Activated T-cell treated with anti-CD3 and anti-CD28 coated beads, Interleukin-2, amount 50 U/mL, for 72 hours (primary cell): Measurements from ENCODE around the gene FOXN3. TPM values are rescaled to one million over a fixed set of nuclear protein-coding genes. Genes with fewer than 3 reads are reported as not detected.
"Not testable (repeated sequence)": the region's sequence is repeated elsewhere in the genome, so short reads cannot be mapped to it uniquely, and the experiment has no call there.

Source experiments
- ATAC-seq, 2 donors: fragments of 150-1000 bp; cut with Tn5 transposase; replicated peaks in 1 of 2; 2 replicates each; pipeline ENCODE4 v1.10.0; 2021; ENCODE audit warnings: moderate library complexity in 2 of 2, mild to moderate bottlenecking in 1 of 2
- DNase-seq, 2 donors: peaks; one replicate each; pipeline ENCODE4 v3.0.0; 2021 to 2022; ENCODE audit warnings: mixed read lengths in 1 of 2
- H3K27ac Mint-ChIP-seq: one replicate; pipeline ENCODE4 v1.8.0; 2022; ENCODE audit warnings: mild to moderate bottlenecking, moderate library complexity, mixed read lengths
- H3K27me3 Mint-ChIP-seq: one replicate; pipeline ENCODE4 v1.8.0; 2022; ENCODE audit warnings: low read depth, mixed read lengths
- H3K36me3 Mint-ChIP-seq, 2 donors: one replicate each; pipeline ENCODE4 v1.8.0; 2022; ENCODE audit warnings: mixed read lengths in 2 of 2, mild to moderate bottlenecking in 1 of 2; ENCODE audit not compliant: insufficient read depth in 2 of 2
- H3K4me1 Mint-ChIP-seq: one replicate; pipeline ENCODE4 v1.8.0; 2022; ENCODE audit warnings: low read depth, mixed read lengths
- H3K4me3 Mint-ChIP-seq, 2 donors: one replicate each; pipeline ENCODE4 v1.8.0; 2022; ENCODE audit warnings: mild to moderate bottlenecking in 2 of 2, mixed read lengths in 2 of 2, moderate library complexity in 2 of 2
- H3K9me3 Mint-ChIP-seq, 2 donors: one replicate each; pipeline ENCODE4 v1.8.0; 2022; ENCODE audit warnings: mixed read lengths in 2 of 2
- total RNA-seq, 2 donors: library from RNA; stranded (reverse); gene quantifications; one replicate each; pipeline ENCODE4 v1.2.3, GENCODE V29; 2022

The FOXN3 gene
- total RNA-seq, 2 donors from 2014 or later: 154 to 157 TPM

DNA sequence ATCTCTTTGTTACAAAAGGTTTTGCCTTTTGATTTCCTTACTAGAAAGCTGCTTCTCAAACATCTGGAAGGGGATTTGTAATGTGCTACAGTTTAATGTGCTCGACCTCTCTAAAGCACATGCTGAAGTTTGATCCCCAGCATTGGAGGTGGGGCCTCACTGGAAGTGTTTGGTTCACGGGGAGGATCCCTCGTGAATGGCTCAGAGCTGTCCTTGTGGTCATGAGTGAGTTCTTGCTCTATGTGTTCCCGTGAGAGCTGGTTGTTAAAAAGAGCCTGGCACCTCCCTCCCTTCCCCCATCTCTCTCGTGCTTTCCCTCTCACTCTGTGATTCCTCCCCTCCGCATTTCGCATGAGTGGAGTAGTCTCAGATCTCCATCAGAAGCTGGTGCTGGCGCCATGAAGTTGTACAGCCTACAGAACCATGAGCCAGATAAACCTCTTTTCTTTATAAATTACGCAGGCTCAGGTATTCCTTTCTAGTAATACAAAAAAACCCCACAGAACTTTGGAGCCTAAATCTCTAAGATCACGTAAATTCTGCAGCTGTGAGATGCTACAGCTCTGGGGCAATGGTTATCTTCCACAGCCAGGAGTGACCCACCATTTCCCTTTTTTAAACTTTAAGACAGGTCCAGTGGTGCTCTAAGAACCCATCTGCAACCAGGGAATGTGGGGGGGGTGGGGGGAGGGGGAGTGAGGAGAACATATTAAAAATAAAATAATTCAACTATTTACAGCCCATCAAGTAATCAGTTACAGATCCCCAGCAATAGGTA is 214.4 kb downstream of the FOXN3 start:
- Mint-ChIP-seq H3K4me3 (no peak overlapping the region), H3K27me3 (no peaks in the 10 kb centered on the region), H3K27ac (no peak overlapping the region), H3K9me3 (no peaks in the 10 kb centered on the region), H3K4me1 (peaks cover 47% of the 10 kb centered on the region), H3K36me3 (peaks cover 0 to 13% of the 10 kb centered on the region in 2 donors)
- ATAC-seq (no peak), DNase-seq (no peak)

DNA sequence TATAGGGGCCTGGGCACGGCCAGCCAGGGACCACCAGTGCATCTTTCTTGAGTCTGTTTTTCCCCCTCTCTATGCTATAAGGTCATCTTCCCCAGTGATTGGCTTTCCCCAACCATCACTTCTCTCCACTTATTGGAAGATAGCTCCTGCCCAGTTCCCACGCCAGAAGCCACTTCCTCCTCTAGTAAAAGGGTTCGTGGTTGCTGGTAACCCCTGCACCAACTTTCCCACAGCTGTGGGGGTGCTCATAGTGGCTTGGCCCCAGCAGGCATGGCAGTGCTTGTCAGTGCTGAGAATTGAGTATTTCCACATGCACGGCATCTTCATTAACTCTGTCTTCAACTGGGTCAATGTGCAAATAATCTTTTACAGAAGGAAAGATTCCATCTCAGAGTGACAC is 215.4 kb downstream of the FOXN3 start:
- Mint-ChIP-seq H3K9me3 (no peaks in the 10 kb centered on the region), H3K4me3 (no peak overlapping the region), H3K4me1 (peaks cover 53% of the 10 kb centered on the region), H3K36me3 (peaks cover 0 to 22% of the 10 kb centered on the region in 2 donors), H3K27ac (no peak overlapping the region), H3K27me3 (no peaks in the 10 kb centered on the region)
- ATAC-seq (no peak), DNase-seq (no peak)

GRCh38 chr14:89199357-89199756 is 217.7 kb downstream of the FOXN3 start:
- not testable (repeated sequence) for H3K27me3 Mint-ChIP-seq, H3K4me3 Mint-ChIP-seq, H3K9me3 Mint-ChIP-seq, DNase-seq
- Mint-ChIP-seq H3K27ac (peak overlapping the region; percentile 26), H3K36me3 (peaks cover 0 to 14% of the 10 kb centered on the region in 2 donors), H3K4me1 (peaks cover 54% of the 10 kb centered on the region)
- peak in 1 of 2 donors; percentile 27 for ATAC-seq

- no peak overlapping the region for H3K4me3 Mint-ChIP-seq
Observed at GRCh38 chr14:89198544-89199329, 218.3 kb downstream of the FOXN3 start.

DNA sequence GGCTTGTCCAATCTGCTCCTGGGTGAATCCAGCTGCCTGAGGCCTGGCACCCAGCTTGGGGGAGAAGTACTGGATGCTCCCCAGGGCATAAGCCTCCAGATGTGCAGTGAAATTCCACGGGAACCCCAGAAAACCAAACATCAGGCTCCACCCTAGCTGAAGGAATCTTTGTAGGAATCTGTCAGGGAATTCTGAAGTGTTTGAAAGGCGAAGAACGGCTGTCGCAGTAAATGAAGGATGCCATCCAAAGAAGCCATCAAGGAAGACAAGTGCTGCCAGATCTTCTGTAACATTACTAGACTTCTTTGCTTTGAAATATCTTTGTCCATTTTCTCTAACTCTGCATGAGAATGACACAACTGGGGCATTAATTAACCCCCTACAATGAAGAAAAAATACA is 219.4 kb downstream of the FOXN3 start:
- Mint-ChIP-seq H3K36me3 (peaks cover 0 to 14% of the 10 kb centered on the region in 2 donors), H3K27me3 (no peaks in the 10 kb centered on the region), H3K27ac (no peak overlapping the region), H3K4me1 (peaks cover 40% of the 10 kb centered on the region), H3K4me3 (no peak overlapping the region), H3K9me3 (no peaks in the 10 kb centered on the region)
- DNase-seq (no peak), ATAC-seq (no peak)

More at GRCh38 chr14:89198544-89199329, 218.3 kb downstream of the FOXN3 start:
- Mint-ChIP-seq H3K27ac (peak overlapping the region; percentile 26), H3K36me3 (peaks cover 0 to 14% of the 10 kb centered on the region in 2 donors), H3K9me3 (no peaks in the 10 kb centered on the region), H3K27me3 (no peaks in the 10 kb centered on the region), H3K4me1 (peaks cover 48% of the 10 kb centered on the region)
- no peak for ATAC-seq
- no peak for DNase-seq

GRCh38 chr14:89196545-89196944 is 220.5 kb downstream of the FOXN3 start:
- H3K27ac Mint-ChIP-seq: peak overlapping the region; percentile 72
- no peaks in the 10 kb centered on the region for H3K27me3 Mint-ChIP-seq
- H3K9me3 Mint-ChIP-seq: no peaks in the 10 kb centered on the region
- H3K4me3 Mint-ChIP-seq: no peak overlapping the region
- DNase-seq: no peak
- ATAC-seq: no peak
- peaks cover 30% of the 10 kb centered on the region for H3K4me1 Mint-ChIP-seq
- H3K36me3 Mint-ChIP-seq: peaks cover 0 to 14% of the 10 kb centered on the region in 2 donors

DNA sequence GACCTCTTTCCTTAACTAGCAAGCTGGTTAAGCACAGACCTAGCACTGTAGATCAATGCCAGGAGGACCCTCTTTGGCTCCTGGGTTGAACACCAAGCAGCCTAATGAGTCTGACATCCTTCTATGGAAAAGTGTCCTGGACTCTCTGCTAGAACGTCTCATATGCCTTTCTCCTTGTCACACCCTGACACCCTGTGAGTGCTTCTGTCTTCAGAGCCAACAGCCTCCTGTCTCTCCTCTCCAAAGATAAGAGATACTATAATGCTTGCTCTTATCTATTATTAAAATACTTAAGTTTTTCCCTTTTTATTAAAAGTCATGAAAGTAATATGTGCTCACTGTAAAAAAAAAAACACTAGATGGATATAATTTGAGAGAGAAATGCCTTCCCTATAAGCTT is 222.7 kb downstream of the FOXN3 start:
- H3K36me3 Mint-ChIP-seq: peaks cover 0 to 15% of the 10 kb centered on the region in 2 donors
- H3K9me3 Mint-ChIP-seq: no peaks in the 10 kb centered on the region
- DNase-seq: no peak
- H3K4me3 Mint-ChIP-seq: no peak overlapping the region
- no peaks in the 10 kb centered on the region for H3K27me3 Mint-ChIP-seq
- H3K27ac Mint-ChIP-seq: no peak overlapping the region
- no peak for ATAC-seq
- H3K4me1 Mint-ChIP-seq: peaks cover 22% of the 10 kb centered on the region

- Mint-ChIP-seq H3K27ac (no peak overlapping the region), H3K36me3 (peaks cover 0 to 9% of the 10 kb centered on the region in 2 donors)
Observed at GRCh38 chr14:89190765-89191513, 226.1 kb downstream of the FOXN3 start.

DNA sequence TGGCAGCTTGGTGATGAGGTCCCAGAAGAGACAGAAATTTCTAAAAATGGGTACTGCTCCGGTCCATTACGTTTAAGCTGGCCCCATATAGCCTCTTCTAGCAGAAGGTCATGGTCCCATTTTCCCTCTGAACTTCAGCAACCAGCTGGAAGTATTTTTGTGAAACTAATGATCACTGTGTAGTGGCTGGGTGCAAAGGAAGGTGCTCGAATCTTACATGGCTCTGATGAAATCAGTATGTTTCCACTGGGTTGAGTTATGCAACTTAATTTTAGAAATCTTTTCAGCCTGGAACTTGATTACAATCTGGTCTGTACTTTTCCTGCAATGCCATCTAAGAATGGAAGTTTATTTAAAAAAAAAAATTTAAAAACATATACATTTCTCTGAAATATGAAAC is 228.5 kb downstream of the FOXN3 start:
- no peak for DNase-seq
- no peak overlapping the region for H3K27ac Mint-ChIP-seq
- ATAC-seq: no peak
- no peak overlapping the region for H3K4me3 Mint-ChIP-seq
- H3K27me3 Mint-ChIP-seq: no peaks in the 10 kb centered on the region
- H3K4me1 Mint-ChIP-seq: peaks cover 8% of the 10 kb centered on the region
- H3K36me3 Mint-ChIP-seq: peaks cover 0 to 9% of the 10 kb centered on the region in 2 donors
- no peaks in the 10 kb centered on the region for H3K9me3 Mint-ChIP-seq

More at GRCh38 chr14:89190765-89191513, 226.1 kb downstream of the FOXN3 start:
- Mint-ChIP-seq H3K27me3 (no peaks in the 10 kb centered on the region), H3K4me3 (no peak overlapping the region), H3K9me3 (no peaks in the 10 kb centered on the region), H3K4me1 (peaks cover 11% of the 10 kb centered on the region)
- DNase-seq (no peak), ATAC-seq (no peak)

- H3K27ac Mint-ChIP-seq: no peak overlapping the region
- H3K4me1 Mint-ChIP-seq: peaks cover 8% of the 10 kb centered on the region
Observed at GRCh38 chr14:89187501-89187900, 229.5 kb downstream of the FOXN3 start.

DNA sequence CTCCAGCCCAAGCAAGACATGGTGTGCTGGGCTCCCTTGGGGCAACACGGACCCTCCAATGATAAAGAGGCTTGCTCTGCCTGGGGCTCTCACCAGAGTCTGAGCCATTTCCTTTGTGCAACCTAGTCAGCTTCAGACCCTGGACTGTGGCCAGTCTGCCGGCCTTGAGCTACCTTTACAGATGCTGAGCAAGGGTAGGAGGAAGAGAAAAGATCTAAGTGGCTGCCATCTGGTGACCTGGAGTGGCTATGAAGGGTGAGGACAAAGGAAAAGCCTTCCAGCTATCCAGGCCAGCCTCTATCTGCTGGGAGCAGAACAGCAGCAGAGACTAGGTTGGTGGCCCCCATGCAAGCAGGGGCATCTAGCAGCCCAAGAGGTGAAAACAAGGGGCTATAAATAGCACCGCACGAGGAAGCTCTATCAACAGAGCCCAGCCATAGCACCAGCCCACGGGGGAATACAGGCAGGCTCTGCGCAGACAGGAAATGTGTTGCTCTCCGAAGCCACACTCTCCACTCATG is 230.1 kb downstream of the FOXN3 start:
- no peak overlapping the region for H3K4me3 Mint-ChIP-seq
- H3K27ac Mint-ChIP-seq: no peak overlapping the region
- H3K27me3 Mint-ChIP-seq: no peaks in the 10 kb centered on the region
- peaks cover 8% of the 10 kb centered on the region for H3K4me1 Mint-ChIP-seq
- H3K36me3 Mint-ChIP-seq: peaks cover 0 to 15% of the 10 kb centered on the region in 2 donors
- ATAC-seq (no peak), DNase-seq (no peak)
- no peaks in the 10 kb centered on the region for H3K9me3 Mint-ChIP-seq

More at GRCh38 chr14:89187501-89187900, 229.5 kb downstream of the FOXN3 start:
- DNase-seq (no peak), ATAC-seq (no peak)
- Mint-ChIP-seq H3K36me3 (peaks cover 0 to 14% of the 10 kb centered on the region in 2 donors), H3K4me3 (no peak overlapping the region), H3K9me3 (no peaks in the 10 kb centered on the region), H3K27me3 (no peaks in the 10 kb centered on the region)

DNA sequence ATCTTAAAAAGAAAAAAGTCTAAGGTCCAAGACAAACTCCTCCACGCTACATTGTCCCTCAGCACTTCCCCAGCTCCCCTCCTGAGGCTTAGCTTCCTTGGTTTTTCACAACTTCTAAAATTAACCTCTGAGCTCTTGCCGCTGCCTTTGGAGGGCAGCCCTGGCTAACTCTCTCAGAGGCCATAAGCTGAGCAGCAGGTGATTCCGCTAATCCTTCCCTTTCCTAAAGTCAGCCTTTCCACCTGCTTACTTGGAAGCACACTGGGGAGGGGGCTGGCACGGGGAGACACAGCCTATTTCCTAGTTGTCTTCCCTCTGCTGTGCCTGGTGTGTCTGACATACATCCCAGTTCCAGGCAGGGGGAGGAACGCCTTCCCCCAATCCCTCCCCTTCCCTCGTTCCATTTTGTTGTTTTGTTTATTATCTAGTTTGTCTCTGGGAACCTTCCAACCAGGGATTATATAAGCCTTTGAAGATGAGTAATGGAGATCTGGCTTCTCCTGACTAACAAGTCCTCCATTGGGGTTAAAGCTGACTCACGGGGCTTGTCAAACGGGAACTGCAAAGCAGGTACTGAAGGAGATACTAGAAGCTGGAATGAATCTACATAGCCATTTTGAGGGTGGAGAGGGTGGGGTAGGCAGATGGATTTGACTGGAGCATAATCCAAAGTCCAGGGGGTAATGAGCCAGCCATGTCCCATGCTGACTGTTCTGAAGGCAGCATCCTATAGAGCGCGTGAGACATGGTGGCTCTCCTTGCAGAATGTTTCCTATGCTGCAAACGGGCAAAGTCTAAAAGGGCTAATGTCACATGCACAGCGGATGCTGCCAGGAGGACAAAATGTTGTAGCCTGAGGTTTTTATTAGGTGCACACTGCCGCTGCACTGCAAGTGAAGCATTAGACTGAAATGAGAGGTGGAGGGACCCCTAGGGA is 230.8 kb downstream of the FOXN3 start:
- Mint-ChIP-seq H3K4me3 (no peak overlapping the region), H3K9me3 (no peaks in the 10 kb centered on the region), H3K27me3 (no peaks in the 10 kb centered on the region), H3K4me1 (peaks cover 8% of the 10 kb centered on the region), H3K27ac (no peak overlapping the region), H3K36me3 (peaks cover 0 to 15% of the 10 kb centered on the region in 2 donors)
- DNase-seq: no peak
- ATAC-seq: no peak
